ENCODE results near the gene ZNF710.

The ZNF710 gene

DNA sequence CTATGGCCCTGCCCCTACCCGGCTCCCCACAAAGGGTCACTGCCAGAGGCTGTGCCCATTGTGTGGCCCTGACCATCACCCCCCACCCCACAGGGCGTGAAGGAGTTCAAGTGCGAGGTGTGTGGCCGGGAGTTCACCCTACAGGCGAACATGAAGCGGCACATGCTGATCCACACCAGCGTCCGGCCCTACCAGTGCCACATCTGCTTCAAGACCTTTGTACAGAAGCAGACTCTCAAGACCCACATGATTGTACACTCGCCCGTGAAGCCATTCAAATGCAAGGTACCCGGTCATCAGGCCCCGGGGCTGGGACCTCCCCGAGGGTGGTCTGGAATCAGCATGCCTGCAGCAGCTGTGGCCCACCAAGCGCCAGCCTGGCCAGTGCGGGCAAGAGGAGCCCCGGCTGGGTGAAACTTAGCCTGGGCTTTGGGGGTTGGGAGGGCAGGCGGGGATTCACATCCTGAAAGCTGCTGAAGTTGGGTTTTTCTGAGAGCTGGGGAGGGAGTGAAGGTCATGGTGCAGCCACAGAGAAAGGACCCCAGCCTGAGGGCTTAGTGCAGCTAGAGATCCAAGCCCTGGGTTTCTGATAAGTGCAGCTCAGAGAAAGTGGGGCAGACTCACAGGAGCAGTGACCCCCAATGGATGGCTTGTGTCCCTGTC lies 72.0 kb downstream of the ZNF710 start:
- peaks cover 21% of the 10 kb centered on the region for H3K36me3 ChIP-seq (ENCODE audit: control insufficient read depth, insufficient read depth, low read length)
- H3K4me3 ChIP-seq (ENCODE audit: low read length), result no peak overlapping the region
- no peak overlapping the region for H3K27ac ChIP-seq (ENCODE audit: low read depth, low read length)
- H3K27me3 ChIP-seq (ENCODE audit: control insufficient read depth, insufficient read depth, low read length), result no peaks in the 10 kb centered on the region
- no peaks in the 10 kb centered on the region for H3K4me1 ChIP-seq (ENCODE audit: control insufficient read depth, insufficient read depth, low read length)
- H3K9ac ChIP-seq (ENCODE audit: low read length), result no peak overlapping the region

DNA sequence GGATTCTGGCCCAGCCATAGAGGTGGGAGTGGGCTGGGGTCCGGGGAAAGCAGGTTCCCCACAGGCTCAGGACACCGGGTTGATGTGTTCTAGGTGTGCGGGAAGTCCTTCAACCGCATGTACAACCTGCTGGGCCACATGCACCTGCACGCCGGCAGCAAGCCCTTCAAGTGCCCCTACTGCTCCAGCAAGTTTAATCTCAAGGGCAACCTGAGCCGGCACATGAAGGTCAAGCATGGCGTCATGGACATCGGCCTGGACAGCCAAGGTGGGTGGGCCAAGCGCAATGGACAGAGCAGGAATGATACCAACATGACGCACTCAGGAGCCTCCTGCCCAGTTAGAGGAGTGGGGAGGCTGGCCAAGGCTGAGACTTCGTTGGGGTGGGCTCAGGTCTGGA lies 72.9 kb downstream of the ZNF710 start:
- Histone ChIP-seq H3K27me3 (ENCODE audit: control insufficient read depth, insufficient read depth, low read length) (no peaks in the 10 kb centered on the region), H3K4me3 (ENCODE audit: low read length) (no peak overlapping the region), H3K27ac (ENCODE audit: low read depth, low read length) (no peak overlapping the region), H3K36me3 (ENCODE audit: control insufficient read depth, insufficient read depth, low read length) (peaks cover 20% of the 10 kb centered on the region), H3K9ac (ENCODE audit: low read length) (no peak overlapping the region), H3K4me1 (ENCODE audit: control insufficient read depth, insufficient read depth, low read length) (no peaks in the 10 kb centered on the region)

DNA sequence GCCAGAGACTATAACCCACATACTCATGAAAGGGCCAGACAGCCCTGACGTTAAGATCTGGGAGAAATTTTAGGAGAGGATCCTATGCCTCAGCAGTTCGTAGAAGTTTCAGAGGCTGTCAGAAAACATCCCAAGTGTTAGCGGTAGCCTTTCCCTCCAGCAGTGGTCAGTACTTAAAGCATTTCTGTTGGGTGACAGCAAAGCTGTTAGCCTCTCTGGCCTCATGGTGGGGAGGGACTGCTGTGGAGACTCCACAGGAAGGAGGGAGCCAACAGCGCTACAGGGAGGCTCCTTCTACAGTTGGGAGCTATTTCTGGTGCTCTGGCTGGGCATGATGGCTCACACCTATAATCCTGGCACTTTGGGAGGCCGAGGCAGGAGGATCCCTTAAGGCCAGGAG lies 73.8 kb downstream of the ZNF710 start:
- Histone ChIP-seq H3K27me3 (ENCODE audit: control insufficient read depth, insufficient read depth, low read length) (no peaks in the 10 kb centered on the region), H3K27ac (ENCODE audit: low read depth, low read length) (no peak overlapping the region), H3K4me1 (ENCODE audit: control insufficient read depth, insufficient read depth, low read length) (no peaks in the 10 kb centered on the region), H3K4me3 (ENCODE audit: low read length) (no peak overlapping the region), H3K9ac (ENCODE audit: low read length) (no peak overlapping the region), H3K36me3 (ENCODE audit: control insufficient read depth, insufficient read depth, low read length) (peaks cover 19% of the 10 kb centered on the region)

DNA sequence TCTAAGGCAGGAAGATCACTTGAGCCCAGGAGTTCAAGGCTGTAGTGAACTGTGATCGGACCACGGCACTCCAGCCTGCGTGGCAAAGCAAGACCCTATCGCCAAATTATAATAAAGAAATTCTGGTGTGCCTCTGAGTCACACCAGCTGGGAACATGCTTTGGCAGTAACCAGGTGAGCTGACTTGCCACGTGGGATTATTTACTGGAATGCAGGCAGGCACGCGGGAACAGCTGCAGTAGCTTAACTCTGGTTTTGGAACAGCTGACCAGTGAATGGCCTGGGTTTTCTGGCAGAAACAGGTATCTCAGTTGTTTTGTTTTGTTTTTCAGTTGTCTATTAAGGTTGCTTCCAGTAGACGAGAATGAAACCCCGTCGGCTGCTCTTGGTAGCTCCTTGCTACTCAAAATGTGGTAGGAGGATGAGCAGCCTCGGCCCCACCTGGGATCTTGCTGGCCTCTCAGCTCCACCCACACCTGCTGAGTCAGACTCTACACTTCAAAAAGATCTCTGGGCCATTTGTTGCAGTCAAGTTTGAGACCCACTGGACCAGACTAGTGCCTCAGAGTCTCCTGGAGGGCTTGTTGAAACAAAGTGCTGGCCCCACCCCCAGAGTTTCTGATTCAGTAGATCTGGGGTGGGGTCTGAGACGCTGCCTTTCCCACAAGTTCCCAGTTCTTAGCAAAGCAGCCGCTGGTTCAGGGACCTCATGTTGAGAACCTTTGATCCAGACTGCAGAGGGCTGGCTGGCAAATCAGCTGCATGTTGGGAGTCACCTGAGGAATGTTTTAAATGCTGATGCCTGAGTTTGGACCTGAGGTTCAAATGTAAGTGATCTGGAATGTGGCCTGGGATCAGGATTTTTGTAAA lies 74.5 kb downstream of the ZNF710 start:
- H3K9ac ChIP-seq (ENCODE audit: low read length), result no peak overlapping the region
- no peaks in the 10 kb centered on the region for H3K27me3 ChIP-seq (ENCODE audit: control insufficient read depth, insufficient read depth, low read length)
- no peak overlapping the region for H3K4me3 ChIP-seq (ENCODE audit: low read length)
- no peak overlapping the region for H3K27ac ChIP-seq (ENCODE audit: low read depth, low read length)
- no peaks in the 10 kb centered on the region for H3K4me1 ChIP-seq (ENCODE audit: control insufficient read depth, insufficient read depth, low read length)
- peaks cover 25% of the 10 kb centered on the region for H3K36me3 ChIP-seq (ENCODE audit: control insufficient read depth, insufficient read depth, low read length)

DNA sequence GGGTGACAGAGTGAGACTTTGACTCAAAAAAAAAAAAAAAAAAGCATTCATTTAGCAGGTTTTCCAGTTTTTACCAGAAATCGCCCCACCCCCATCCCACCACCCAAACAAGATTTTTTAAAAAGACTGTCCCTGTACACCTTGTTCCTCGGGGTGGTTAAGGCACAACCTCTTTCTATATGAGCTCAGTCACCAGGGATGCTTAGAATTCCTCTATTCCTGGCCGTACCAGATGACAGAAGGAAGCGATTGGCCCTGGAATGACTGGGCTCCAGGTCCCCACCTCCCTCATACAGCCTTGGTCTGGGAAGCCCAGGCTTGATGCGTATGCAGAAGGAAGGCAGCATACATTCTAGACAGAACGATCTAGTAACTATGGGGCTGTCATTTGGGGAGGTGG lies 75.6 kb downstream of the ZNF710 start:
- peaks cover 27% of the 10 kb centered on the region for H3K36me3 ChIP-seq (ENCODE audit: control insufficient read depth, insufficient read depth, low read length)
- H3K27ac ChIP-seq (ENCODE audit: low read depth, low read length), result no peak overlapping the region
- no peaks in the 10 kb centered on the region for H3K4me1 ChIP-seq (ENCODE audit: control insufficient read depth, insufficient read depth, low read length)
- no peak overlapping the region for H3K4me3 ChIP-seq (ENCODE audit: low read length)
- H3K9ac ChIP-seq (ENCODE audit: low read length), result no peak overlapping the region
- H3K27me3 ChIP-seq (ENCODE audit: control insufficient read depth, insufficient read depth, low read length), result no peaks in the 10 kb centered on the region

DNA sequence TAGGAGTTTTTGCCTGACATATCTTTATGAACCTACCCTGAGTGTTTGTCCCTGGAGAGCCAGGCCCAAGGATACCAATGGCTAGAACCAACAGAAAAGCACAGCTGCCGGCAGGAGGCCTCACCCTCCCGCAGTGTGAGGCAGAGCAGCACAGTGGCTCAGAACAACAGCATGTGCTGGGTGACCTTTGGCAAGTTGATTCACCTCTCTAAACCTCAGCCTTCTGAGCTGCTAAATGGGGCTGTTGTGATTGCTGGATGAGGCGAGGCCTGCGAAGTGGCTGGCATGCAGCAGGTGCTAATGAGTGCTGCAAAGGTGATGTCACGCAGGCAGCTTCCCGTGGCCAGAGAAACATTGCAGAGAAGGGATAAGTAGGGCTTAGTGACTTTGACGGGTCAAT lies 77.8 kb downstream of the ZNF710 start:
- Histone ChIP-seq H3K4me3 (ENCODE audit: low read length) (no peak overlapping the region), H3K4me1 (ENCODE audit: control insufficient read depth, insufficient read depth, low read length) (peaks cover 8% of the 10 kb centered on the region), H3K36me3 (ENCODE audit: control insufficient read depth, insufficient read depth, low read length) (peaks cover 27% of the 10 kb centered on the region), H3K9ac (ENCODE audit: low read length) (no peak overlapping the region), H3K27me3 (ENCODE audit: control insufficient read depth, insufficient read depth, low read length) (no peaks in the 10 kb centered on the region), H3K27ac (ENCODE audit: low read depth, low read length) (no peak overlapping the region)

DNA sequence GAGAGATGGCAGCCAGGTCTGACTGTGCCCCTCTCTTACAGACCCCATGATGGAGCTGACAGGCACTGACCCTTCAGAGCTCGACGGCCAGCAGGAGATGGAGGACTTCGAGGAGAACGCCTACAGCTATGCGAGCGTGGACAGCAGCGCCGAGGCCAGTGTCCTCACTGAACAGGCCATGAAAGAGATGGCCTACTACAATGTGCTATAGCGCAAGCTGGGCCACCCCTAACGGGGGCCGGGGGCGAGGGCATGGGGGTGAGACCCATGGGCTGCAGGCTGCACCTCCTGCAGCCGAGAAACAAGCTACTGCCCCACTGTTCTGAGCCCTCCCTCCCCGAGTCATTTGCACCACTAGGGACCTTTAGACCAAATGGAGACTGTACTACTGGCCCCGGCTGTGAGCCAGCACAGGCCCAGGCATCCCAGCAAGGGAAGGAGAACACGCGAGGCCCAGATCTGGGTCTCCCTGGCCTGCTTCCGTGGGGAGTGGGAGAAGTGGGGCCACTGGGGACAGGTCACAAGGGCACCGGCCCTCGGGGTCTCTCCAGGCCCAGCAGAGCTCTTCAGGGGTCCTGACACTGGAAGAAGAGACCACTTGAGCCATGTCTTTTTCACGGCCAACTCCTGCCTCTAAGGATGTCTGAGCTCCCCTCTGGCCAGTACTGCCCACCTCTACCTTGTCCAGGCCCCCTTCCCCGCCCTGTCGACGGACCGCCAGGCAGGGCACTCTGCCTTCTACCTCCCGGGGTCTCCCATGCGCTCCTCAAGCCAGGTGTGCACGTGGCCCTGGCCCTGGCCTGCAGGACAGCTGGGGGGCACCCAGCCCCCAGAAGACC lies 78.7 kb downstream of the ZNF710 start:
- peaks cover 33% of the 10 kb centered on the region for H3K36me3 ChIP-seq (ENCODE audit: control insufficient read depth, insufficient read depth, low read length)
- H3K27me3 ChIP-seq (ENCODE audit: control insufficient read depth, insufficient read depth, low read length), result no peaks in the 10 kb centered on the region
- H3K4me3 ChIP-seq (ENCODE audit: low read length), result no peak overlapping the region
- no peak overlapping the region for H3K9ac ChIP-seq (ENCODE audit: low read length)
- H3K27ac ChIP-seq (ENCODE audit: low read depth, low read length), result no peak overlapping the region
- H3K4me1 ChIP-seq (ENCODE audit: control insufficient read depth, insufficient read depth, low read length), result peaks cover 8% of the 10 kb centered on the region

DNA sequence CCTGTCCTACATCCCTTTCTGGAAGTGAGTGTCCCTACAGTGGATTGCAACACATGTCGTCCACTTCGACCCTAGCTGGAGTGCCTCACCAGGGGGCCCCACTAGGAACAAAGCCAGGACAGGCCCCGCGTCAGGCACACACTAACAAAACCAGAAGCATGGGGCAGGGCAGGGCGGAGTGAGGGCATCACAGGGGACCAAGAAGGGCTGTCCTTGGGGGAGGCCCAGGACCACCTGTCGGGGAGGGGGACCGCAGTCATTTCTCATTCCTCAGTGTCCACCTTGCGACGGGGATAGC lies 79.3 kb downstream of the ZNF710 start:
- no peak overlapping the region for H3K27ac ChIP-seq (ENCODE audit: low read depth, low read length)
- H3K4me3 ChIP-seq (ENCODE audit: low read length), result no peak overlapping the region
- H3K4me1 ChIP-seq (ENCODE audit: control insufficient read depth, insufficient read depth, low read length), result peaks cover 8% of the 10 kb centered on the region
- H3K9ac ChIP-seq (ENCODE audit: low read length), result no peak overlapping the region
- H3K36me3 ChIP-seq (ENCODE audit: control insufficient read depth, insufficient read depth, low read length), result peaks cover 36% of the 10 kb centered on the region
- no peaks in the 10 kb centered on the region for H3K27me3 ChIP-seq (ENCODE audit: control insufficient read depth, insufficient read depth, low read length)

DNA sequence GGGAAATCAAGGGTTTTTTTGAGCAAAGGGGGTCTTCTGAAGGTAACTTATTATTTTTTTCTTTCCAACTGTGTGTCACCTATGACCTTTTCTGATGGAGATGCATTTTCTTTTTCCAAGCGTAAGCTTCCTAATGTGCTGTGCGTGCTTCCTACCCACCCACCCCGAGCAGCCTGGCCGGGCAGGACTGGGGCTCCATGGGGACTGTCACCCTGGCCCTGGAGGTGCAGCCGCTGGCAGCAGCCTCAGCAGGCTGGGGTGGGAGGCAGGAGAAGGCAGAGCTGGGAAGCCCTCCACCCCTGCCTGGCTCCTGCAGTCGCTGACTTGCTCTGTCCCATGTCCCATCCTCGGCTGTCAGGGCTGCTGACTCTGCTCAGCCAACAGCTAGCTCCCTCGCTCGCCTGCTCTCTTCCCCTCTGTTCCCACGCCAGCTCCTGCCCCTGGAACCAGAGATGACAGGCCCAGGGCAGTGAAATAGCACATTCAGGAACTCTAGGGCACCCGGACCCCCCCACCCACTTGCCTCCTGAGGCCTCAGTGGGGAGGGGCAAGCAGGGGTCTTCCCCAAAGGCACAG lies 79.8 kb downstream of the ZNF710 start:
- no peaks in the 10 kb centered on the region for H3K27me3 ChIP-seq (ENCODE audit: control insufficient read depth, insufficient read depth, low read length)
- peaks cover 37% of the 10 kb centered on the region for H3K36me3 ChIP-seq (ENCODE audit: control insufficient read depth, insufficient read depth, low read length)
- no peak overlapping the region for H3K4me3 ChIP-seq (ENCODE audit: low read length)
- peaks cover 12% of the 10 kb centered on the region for H3K4me1 ChIP-seq (ENCODE audit: control insufficient read depth, insufficient read depth, low read length)
- H3K9ac ChIP-seq (ENCODE audit: low read length), result no peak overlapping the region
- peak overlapping the region; percentile 6 for H3K27ac ChIP-seq (ENCODE audit: low read depth, low read length)

DNA sequence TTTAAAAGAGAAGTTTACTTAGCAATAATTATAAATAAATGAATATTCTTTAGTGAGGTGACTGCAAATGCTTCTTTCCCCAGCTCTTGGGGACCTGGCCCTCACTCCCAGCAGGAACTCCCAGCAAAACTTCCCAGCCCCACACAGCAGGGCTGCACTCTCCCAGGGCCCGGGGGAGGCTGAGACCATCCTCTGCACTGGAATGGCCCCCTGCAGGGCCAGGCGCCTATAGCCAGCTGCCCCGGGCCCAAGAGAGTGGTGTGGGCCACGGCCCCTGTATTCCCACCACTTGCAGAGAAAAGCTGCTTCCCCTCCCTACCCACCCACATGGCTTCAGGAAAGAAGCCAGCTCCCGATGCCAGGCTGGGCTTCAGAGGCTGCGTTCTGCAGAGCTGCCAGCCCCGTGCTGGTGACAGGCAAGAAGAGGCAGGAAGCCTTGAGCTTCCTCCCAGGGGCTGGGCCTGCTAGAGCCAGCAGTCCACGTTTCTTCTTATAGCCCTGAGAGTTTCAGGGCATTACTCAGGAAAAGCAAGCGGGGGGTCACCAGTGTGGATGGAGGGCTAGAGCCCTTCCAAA lies 81.1 kb downstream of the ZNF710 start:
- Histone ChIP-seq H3K4me1 (ENCODE audit: control insufficient read depth, insufficient read depth, low read length) (peaks cover 13% of the 10 kb centered on the region), H3K4me3 (ENCODE audit: low read length) (no peak overlapping the region), H3K27me3 (ENCODE audit: control insufficient read depth, insufficient read depth, low read length) (no peaks in the 10 kb centered on the region), H3K9ac (ENCODE audit: low read length) (no peak overlapping the region), H3K36me3 (ENCODE audit: control insufficient read depth, insufficient read depth, low read length) (peaks cover 40% of the 10 kb centered on the region), H3K27ac (ENCODE audit: low read depth, low read length) (peak overlapping the region; percentile 26)

DNA sequence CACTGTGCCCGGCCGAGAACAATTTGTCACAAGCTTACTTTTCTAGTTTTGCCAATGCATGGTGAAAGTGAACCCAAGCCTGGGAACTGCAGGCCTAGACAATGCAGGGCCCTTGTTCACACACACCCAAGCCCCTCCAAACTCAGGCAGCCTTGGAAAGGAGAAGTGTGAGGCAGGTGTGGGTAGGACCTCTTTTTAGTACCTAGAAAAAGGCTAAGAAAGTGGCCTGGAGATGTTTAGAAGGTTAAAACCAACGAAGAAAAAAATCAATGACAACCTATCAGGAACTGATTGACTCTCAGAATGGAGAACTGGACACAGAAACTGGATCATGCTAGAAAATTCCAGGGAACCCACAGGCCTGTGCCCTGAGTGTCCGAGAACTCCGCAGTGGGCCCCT lies 82.3 kb downstream of the ZNF710 start:
- H3K36me3 ChIP-seq (ENCODE audit: control insufficient read depth, insufficient read depth, low read length), result peaks cover 48% of the 10 kb centered on the region
- no peak overlapping the region for H3K9ac ChIP-seq (ENCODE audit: low read length)
- H3K27me3 ChIP-seq (ENCODE audit: control insufficient read depth, insufficient read depth, low read length), result no peaks in the 10 kb centered on the region
- H3K4me1 ChIP-seq (ENCODE audit: control insufficient read depth, insufficient read depth, low read length), result peaks cover 13% of the 10 kb centered on the region
- peak overlapping the region; percentile 46 for H3K27ac ChIP-seq (ENCODE audit: low read depth, low read length)
- H3K4me3 ChIP-seq (ENCODE audit: low read length), result no peak overlapping the region

Measured in rectal smooth muscle tissue (tissue), 1 donor.